ENCODE measurements around the gene SLC2A2.

The SLC2A2 gene

DNA sequence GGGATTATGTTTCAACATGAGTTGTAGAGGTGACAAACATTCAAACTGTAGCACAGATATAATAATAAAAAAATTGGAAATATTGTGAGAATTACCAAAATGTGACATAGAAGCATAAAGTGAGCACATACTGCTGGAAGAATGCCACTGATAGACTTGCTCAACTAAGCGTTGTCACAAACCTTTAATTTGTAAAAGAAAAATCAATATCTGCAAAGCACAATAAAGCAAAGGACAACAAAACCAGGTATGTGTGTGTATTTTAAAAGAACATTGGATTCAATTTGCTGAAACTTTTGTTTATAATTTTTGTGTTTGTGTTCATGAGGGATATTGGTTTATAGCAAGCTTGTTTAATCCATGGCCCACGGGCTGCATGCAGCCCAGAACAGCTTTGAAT is 77.3 kb downstream of the SLC2A2 start:
- in situ Hi-C loops (cut with MboI; ENCODE audit: low pct_unique_long_range_greater_than_20kb, low sequenced_read_pairs, unreplicated experiment): no loop called here
- TF ChIP-seq, protein P1, sequence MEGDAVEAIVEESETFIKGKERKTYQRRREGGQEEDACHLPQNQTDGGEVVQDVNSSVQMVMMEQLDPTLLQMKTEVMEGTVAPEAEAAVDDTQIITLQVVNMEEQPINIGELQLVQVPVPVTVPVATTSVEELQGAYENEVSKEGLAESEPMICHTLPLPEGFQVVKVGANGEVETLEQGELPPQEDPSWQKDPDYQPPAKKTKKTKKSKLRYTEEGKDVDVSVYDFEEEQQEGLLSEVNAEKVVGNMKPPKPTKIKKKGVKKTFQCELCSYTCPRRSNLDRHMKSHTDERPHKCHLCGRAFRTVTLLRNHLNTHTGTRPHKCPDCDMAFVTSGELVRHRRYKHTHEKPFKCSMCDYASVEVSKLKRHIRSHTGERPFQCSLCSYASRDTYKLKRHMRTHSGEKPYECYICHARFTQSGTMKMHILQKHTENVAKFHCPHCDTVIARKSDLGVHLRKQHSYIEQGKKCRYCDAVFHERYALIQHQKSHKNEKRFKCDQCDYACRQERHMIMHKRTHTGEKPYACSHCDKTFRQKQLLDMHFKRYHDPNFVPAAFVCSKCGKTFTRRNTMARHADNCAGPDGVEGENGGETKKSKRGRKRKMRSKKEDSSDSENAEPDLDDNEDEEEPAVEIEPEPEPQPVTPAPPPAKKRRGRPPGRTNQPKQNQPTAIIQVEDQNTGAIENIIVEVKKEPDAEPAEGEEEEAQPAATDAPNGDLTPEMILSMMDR (IDR thresholded peaks at IDR 0.05; ENCODE audit: extremely low read depth, insufficient read depth, missing control alignments): no peak
- DNase-seq (ENCODE audit: low spot score): no peak

DNA sequence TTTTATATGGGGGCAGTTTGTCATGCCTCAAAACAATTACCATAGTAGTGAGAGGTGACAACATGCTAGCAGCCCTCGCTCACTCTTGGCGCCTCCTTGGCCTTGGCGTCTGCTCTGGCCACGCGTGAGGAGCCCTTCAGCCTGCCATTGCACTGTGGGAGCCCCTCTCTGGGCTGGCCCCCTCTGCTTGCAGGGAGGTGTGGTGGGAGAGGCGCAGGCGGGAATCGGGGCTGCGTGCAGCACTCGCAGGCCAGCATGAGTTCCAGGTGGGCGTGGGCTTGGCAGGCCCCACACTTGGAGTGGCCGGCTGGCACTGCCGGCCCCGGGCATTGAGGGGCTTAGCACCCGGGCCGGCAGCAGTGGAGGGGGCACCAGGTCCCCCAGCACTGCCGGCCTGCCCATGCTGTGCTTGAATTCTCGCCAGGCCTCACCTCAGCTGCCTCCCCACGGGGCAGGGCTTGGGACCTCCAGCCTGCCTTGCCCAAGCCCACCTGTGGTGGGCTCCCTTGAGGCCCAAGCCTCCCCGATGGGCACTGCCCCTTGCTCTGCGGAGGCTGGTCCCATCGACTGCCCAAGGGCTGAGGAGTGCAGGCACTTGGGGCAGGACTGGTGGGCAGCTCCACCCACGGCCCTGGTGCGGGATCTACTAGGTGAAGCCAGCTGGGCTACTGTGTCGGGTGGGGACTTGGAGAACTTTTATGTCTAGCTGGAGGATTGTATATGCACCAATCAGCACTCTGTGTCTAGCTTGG is 79.3 kb downstream of the SLC2A2 start:
- in situ Hi-C loops (cut with MboI; ENCODE audit: low pct_unique_long_range_greater_than_20kb, low sequenced_read_pairs, unreplicated experiment): no loop called here
- DNase-seq (ENCODE audit: low spot score): no peak
- TF ChIP-seq, protein P1 (IDR thresholded peaks at IDR 0.05; ENCODE audit: extremely low read depth, insufficient read depth, missing control alignments): no peak
